GM12875 (cell line): ENCODE data around the gene SH3BGR.

Source experiments
- H3K4me3 ChIP-seq: one replicate; pipeline ENCODE4 v1.5.1; 2011; ENCODE audit warnings: low read depth, low read length, control low read depth
- CTCF ChIP-seq: IDR thresholded peaks from 2 replicates; pipeline ENCODE4 v1.5.1; 2011; ENCODE audit warnings: low read depth, mild to moderate bottlenecking, control low read depth, inconsistent platforms, low read length, moderate library complexity, borderline replicate concordance; ENCODE audit not compliant: insufficient read depth

SH3BGR gene

GRCh38 chr21:39489380-39489924 lies 37.7 kb downstream of the SH3BGR start:
- TF ChIP-seq CTCF = no peak
- no peak overlapping the region for H3K4me3 ChIP-seq

GRCh38 chr21:39499156-39499555 lies 47.4 kb downstream of the SH3BGR start:
- TF ChIP-seq CTCF = no peak

GRCh38 chr21:39502631-39503030 lies 50.9 kb downstream of the SH3BGR start:
- no peak for TF ChIP-seq CTCF
- H3K4me3 ChIP-seq = no peak overlapping the region

More at GRCh38 chr21:39499156-39499555, 47.4 kb downstream of the SH3BGR start:
- no peak overlapping the region for H3K4me3 ChIP-seq

GRCh38 chr21:39503123-39503762 lies 51.5 kb downstream of the SH3BGR start:
- H3K4me3 ChIP-seq = no peak overlapping the region
- TF ChIP-seq CTCF = no peak

GRCh38 chr21:39504230-39504629 lies 52.5 kb downstream of the SH3BGR start:
- TF ChIP-seq CTCF = no peak
- H3K4me3 ChIP-seq = no peak overlapping the region

GRCh38 chr21:39510240-39510639 lies 58.5 kb downstream of the SH3BGR start:
- no peak overlapping the region for H3K4me3 ChIP-seq
- no peak for TF ChIP-seq CTCF

- H3K4me3 ChIP-seq = no peak overlapping the region
- TF ChIP-seq CTCF = no peak
Observed at GRCh38 chr21:39511102-39511501, 59.3 kb downstream of the SH3BGR start.
